NCI-H526 (cell line): Measurements from ENCODE around the gene H2AZ2.
A peak's percentile ranks its signal among the peaks of the same experiment; 100 is the strongest.
"Not testable (repeated sequence)": the region's sequence is repeated elsewhere in the genome, so short reads cannot be mapped to it uniquely, and the experiment has no call there.

Source experiments
- DNase-seq, 2 experiments: peaks; one replicate each; lab custom pipeline; 2025; lab: John Stamatoyannopoulos, UW

H2AZ2 gene

GRCh38 chr7:44847920-44848634 is at the start of gene H2AZ2:
Gene H2AZ2, minus strand, starts transcription at chr7:44848087. Its CDS starts 116 bp downstream, at chr7:44847971.
- DNase-seq = peak; percentile 99 to 100

GRCh38 chr7:44897309-44897708 is 49.4 kb upstream of the H2AZ2 start:
- DNase-seq = no peak

- no peak for DNase-seq
These were observed 47.1 kb upstream of the H2AZ2 start for GRCh38 chr7:44894888-44895580.

- DNase-seq = no peak
These were observed 45.9 kb upstream of the H2AZ2 start for GRCh38 chr7:44893710-44894234.

- DNase-seq = no peak
These were observed 43.9 kb upstream of the H2AZ2 start for GRCh38 chr7:44891791-44892190.

- DNase-seq = no peak
These were observed 43.5 kb upstream of the H2AZ2 start for GRCh38 chr7:44891372-44891771.

GRCh38 chr7:44889086-44889781 is 41.3 kb upstream of the H2AZ2 start:
- DNase-seq = no peak

GRCh38 chr7:44887293-44887692 is 39.4 kb upstream of the H2AZ2 start:
- no peak for DNase-seq

- peak; percentile 66 to 95 for DNase-seq
These were observed 37.8 kb upstream of the H2AZ2 start, which contains the start of gene PURB for GRCh38 chr7:44885394-44886317. Gene PURB, minus strand, starts transcription at chr7:44885530. Its CDS starts 182 bp downstream, at chr7:44885348.

GRCh38 chr7:44884621-44885393 is 36.9 kb upstream of the H2AZ2 start:
- peak in 1 of 2 experiments; percentile 64 for DNase-seq

GRCh38 chr7:44883961-44884620 is 36.2 kb upstream of the H2AZ2 start:
- DNase-seq = peak in 1 of 2 experiments; percentile 30

GRCh38 chr7:44882899-44883298 is 35.0 kb upstream of the H2AZ2 start:
- no peak for DNase-seq

- DNase-seq = no peak
These were observed 33.7 kb upstream of the H2AZ2 start for GRCh38 chr7:44881610-44882009.

- no peak for DNase-seq
These were observed 33.2 kb upstream of the H2AZ2 start for GRCh38 chr7:44881066-44881600.

- DNase-seq = no peak
These were observed 32.6 kb upstream of the H2AZ2 start for GRCh38 chr7:44880317-44881018.

- DNase-seq = no peak
These were observed 28.5 kb upstream of the H2AZ2 start for GRCh38 chr7:44876393-44876792.

GRCh38 chr7:44875241-44875640 is 27.4 kb upstream of the H2AZ2 start:
- DNase-seq = no peak

- DNase-seq = no peak
These were observed 24.9 kb upstream of the H2AZ2 start for GRCh38 chr7:44872787-44873186.

GRCh38 chr7:44871918-44872317 is 24.0 kb upstream of the H2AZ2 start:
- DNase-seq = not testable (repeated sequence)
